Left lung (tissue), 10 donors: ENCODE data around the gene ABHD8. TPM values are rescaled to one million over a fixed set of nuclear protein-coding genes. Genes with fewer than 3 reads are reported as not detected.

Experiments used
- ATAC-seq: fragments of 200-7000 bp; cut with Tn5 transposase; one replicate; pipeline ENCODE4 v1.9.1; 2020; ENCODE audit warnings: moderate library complexity
- DNase-seq, 4 donors: peaks; one replicate each; pipeline ENCODE4 v3.0.0-alpha.2; 2013 to 2020
- H3K27ac ChIP-seq, 2 donors: fragments of 200-600 bp; sonication (generic) in 1 of 2; one replicate each; pipeline versions ENCODE4 v1.5.0 to v1.8.0; 2020 to 2021
- H3K27me3 ChIP-seq, 2 donors: fragments of 200-600 bp; sonication (generic) in 1 of 2; one replicate each; pipeline versions ENCODE4 v1.5.0 to v1.8.0; 2020 to 2021
- H3K36me3 ChIP-seq, 2 donors: fragments of 200-600 bp; sonication (generic) in 1 of 2; one replicate each; pipeline versions ENCODE4 v1.5.0 to v1.8.0; 2020 to 2021
- H3K4me1 ChIP-seq, 2 donors: fragments of 200-600 bp; one replicate each; pipeline ENCODE4 v1.8.0; 2021
- H3K4me3 ChIP-seq, 2 donors: fragments of 200-600 bp; sonication (generic) in 1 of 2; one replicate each; pipeline versions ENCODE4 v1.5.0 to v1.8.0; 2020 to 2021; ENCODE audit warnings: mild to moderate bottlenecking in 1 of 2
- H3K9me3 ChIP-seq, 2 donors: fragments of 200-600 bp; sonication (generic) in 1 of 2; one replicate each; pipeline versions ENCODE4 v1.5.0 to v1.8.0; 2020 to 2021
- CTCF ChIP-seq, 2 donors: fragments of 200-600 bp; sonication (generic) in 1 of 2; IDR thresholded peaks; one replicate each; pipeline versions ENCODE4 v1.5.0 to v1.8.0; 2021; ENCODE audit warnings: antibody characterized with exemption in 2 of 2
- intact Hi-C, 2 donors: fragments of 100-400 bp; cut with DNase I; formaldehyde crosslinking; loops; one replicate each; pipeline versions ENCODE4 v1.11.2 to v1.14.2; 2022
- polyA plus RNA-seq, 6 donors: library from polyadenylated mRNA; unstranded; fragments of 120-200 nt; gene quantifications; one replicate each; pipeline ENCODE4 v1.2.1, GENCODE V29; 2013; ENCODE audit not compliant: insufficient read length in 6 of 6
- total RNA-seq, 2 donors: library from RNA; stranded (reverse); fragmentation: NEBNext Ultra II Directional; extraction: Animal tissue kit (Norgen Biotek cat#: 25700); gene quantifications; one replicate each; pipeline ENCODE4 v1.2.1, GENCODE V29; 2021
- donor health status: DM: no; HTN: yes; CAD: no.
- donor health status: DM: no; HTN: no; CAD: no.

Gene ABHD8
- total and polyA plus RNA-seq, 8 donors, result 6.8 to 17.1 (median 10.5) TPM

GRCh38 chr19:17312189-17313113 lies 9.2 kb upstream of the ABHD8 start:
- Histone ChIP-seq H3K4me3 (no peak overlapping the region), H3K36me3 (peaks cover 0 to 47% of the 10 kb centered on the region in 2 donors), H3K9me3 (no peaks in the 10 kb centered on the region), H3K4me1 (peaks cover 10 to 50% of the 10 kb centered on the region in 2 donors), H3K27ac (no peak overlapping the region), H3K27me3 (no peaks in the 10 kb centered on the region)
- DNase-seq (no peak), ATAC-seq (no peak)
- intact Hi-C loops, result no loop called here
- no peak for TF ChIP-seq CTCF (IDR thresholded peaks at IDR 0.05)

GRCh38 chr19:17311455-17312188 lies 8.4 kb upstream of the ABHD8 start:
- intact Hi-C loops, result no loop called here
- H3K36me3 ChIP-seq, result peaks cover 0 to 42% of the 10 kb centered on the region in 2 donors
- no peaks in the 10 kb centered on the region for H3K9me3 ChIP-seq
- peak overlapping the region in 1 of 2 donors; percentile 18 for H3K27ac ChIP-seq
- no peaks in the 10 kb centered on the region for H3K27me3 ChIP-seq
- no peak overlapping the region for H3K4me3 ChIP-seq
- peak; percentile 32 for ATAC-seq
- TF ChIP-seq CTCF (IDR thresholded peaks at IDR 0.05), result no peak
- peaks cover 10 to 50% of the 10 kb centered on the region in 2 donors for H3K4me1 ChIP-seq
- DNase-seq, result no peak

DNA sequence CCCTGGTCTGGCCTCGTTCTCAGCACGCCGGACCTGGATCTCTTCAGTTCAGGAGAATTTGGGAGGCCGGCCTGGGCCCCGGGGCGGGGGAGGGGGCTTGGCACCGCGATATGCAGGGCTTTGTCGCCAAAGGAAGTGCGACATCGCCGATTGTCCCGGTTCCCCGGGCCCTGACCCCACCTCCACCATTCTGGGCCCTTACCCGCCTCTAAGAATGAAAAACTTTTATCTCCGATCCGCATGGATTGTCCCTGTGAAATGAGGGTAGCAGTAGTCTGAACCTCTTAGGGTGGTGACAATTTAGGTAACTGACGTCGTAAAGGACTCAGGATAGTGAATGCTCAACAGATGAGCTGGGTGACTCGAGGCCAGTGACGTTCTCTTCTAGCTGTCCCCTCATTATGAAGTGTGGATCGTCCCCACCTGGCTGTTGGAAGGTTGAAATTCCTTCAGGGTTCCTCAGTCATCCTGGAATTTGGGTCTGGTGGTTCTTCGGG lies 6.8 kb upstream of the ABHD8 start:
- Histone ChIP-seq H3K27ac (peak overlapping the region in 1 of 2 donors; percentile 78), H3K27me3 (no peaks in the 10 kb centered on the region), H3K36me3 (peaks cover 0 to 27% of the 10 kb centered on the region in 2 donors), H3K9me3 (no peaks in the 10 kb centered on the region), H3K4me1 (peaks cover 19 to 61% of the 10 kb centered on the region in 2 donors), H3K4me3 (peak overlapping the region; percentile 82 to 86)
- intact Hi-C loops, result no loop called here
- no peak for DNase-seq
- no peak for TF ChIP-seq CTCF (IDR thresholded peaks at IDR 0.05)
- ATAC-seq, result no peak

- Histone ChIP-seq H3K36me3 (peaks cover 0 to 22% of the 10 kb centered on the region in 2 donors), H3K27ac (peak within 1 kb of the TSS; percentile 44 to 78), H3K9me3 (no peaks in the 10 kb centered on the region), H3K4me3 (peak within 1 kb of the TSS; percentile 82 to 86), H3K27me3 (no peaks in the 10 kb centered on the region), H3K4me1 (peaks cover 23 to 67% of the 10 kb centered on the region in 2 donors)
- peak; percentile 82 for ATAC-seq
- no peak for TF ChIP-seq CTCF (IDR thresholded peaks at IDR 0.05)
- peak; percentile 98 to 100 (median 99) for DNase-seq
- intact Hi-C loops, result no loop called here
These were observed 6.2 kb upstream of the ABHD8 start, which contains the start of gene DDA1 for GRCh38 chr19:17309198-17309964. Gene DDA1, plus strand, starts transcription at chr19:17309563. Its CDS starts 92 bp downstream, at chr19:17309655.
